ENCODE data around the gene FUS. TPM values are rescaled to one million over a fixed set of nuclear protein-coding genes. Genes with fewer than 3 reads are reported as not detected.

The FUS gene
- total and polyA plus RNA-seq, 2 of the 13 experiments (the other 11 are each of a cell fraction or from before 2014, with no cell fraction given), result 68.1 to 168 TPM

GRCh38 chr16:31179747-31180459 lies at the start of gene FUS (continued):
- TF ChIP-seq SNAPC4 (CRISPR knock-in tag; IDR thresholded peaks at IDR 0.05) (peak; percentile 90), ZFP36L2 (CRISPR knock-in tag; IDR thresholded peaks at IDR 0.05) (peak; percentile 96), ZFP1 (CRISPR knock-in tag; IDR thresholded peaks at IDR 0.05) (peak; percentile 94), ASH2L (IDR thresholded peaks at IDR 0.05; ENCODE audit: insufficient read length, low read depth, low read length) (peak; percentile 95), HOXA5 (CRISPR knock-in tag; IDR thresholded peaks at IDR 0.05) (peak; percentile 97), HDAC1 (CRISPR knock-in tag; IDR thresholded peaks at IDR 0.05) (peak; percentile 32; the same call in 1 of the 2 replicates), ZNF547 (CRISPR knock-in tag; IDR thresholded peaks at IDR 0.05) (peak; percentile 97; the same call in 1 of the 2 replicates), SKIL (CRISPR knock-in tag; IDR thresholded peaks at IDR 0.05; ENCODE audit: borderline replicate concordance) (peak; percentile 80), ZNF205 (CRISPR knock-in tag; IDR thresholded peaks at IDR 0.05) (peak; percentile 85), TEAD2 (CRISPR knock-in tag; IDR thresholded peaks at IDR 0.05) (no peak), SPEN (CRISPR knock-in tag; IDR thresholded peaks at IDR 0.05; ENCODE audit: low read depth) (peak; percentile 15), ZBTB42 (CRISPR knock-in tag; IDR thresholded peaks at IDR 0.05) (peak; percentile 76; the same call in 1 of the 2 replicates), ZFP82 (CRISPR knock-in tag; IDR thresholded peaks at IDR 0.05; ENCODE audit: borderline replicate concordance) (peak; percentile 77; the same call in 1 of the 2 replicates), ZNF652 (CRISPR knock-in tag; IDR thresholded peaks at IDR 0.05; ENCODE audit: borderline replicate concordance, low read depth) (peak; percentile 49), ZNF333 (CRISPR knock-in tag; IDR thresholded peaks at IDR 0.05; ENCODE audit: borderline replicate concordance) (peak; percentile 89), IRX3 (CRISPR knock-in tag; IDR thresholded peaks at IDR 0.05; ENCODE audit: borderline replicate concordance, low read depth) (peak; percentile 98), ZNF44 (CRISPR knock-in tag; IDR thresholded peaks at IDR 0.05) (peak; percentile 97), PREB (CRISPR knock-in tag; IDR thresholded peaks at IDR 0.05) (no peak), NR2F1 (CRISPR knock-in tag; IDR thresholded peaks at IDR 0.05) (no peak), SP5 (CRISPR knock-in tag; IDR thresholded peaks at IDR 0.05; ENCODE audit: borderline replicate concordance, low read depth) (peak; percentile 95), ZBTB26 (CRISPR knock-in tag; IDR thresholded peaks at IDR 0.05; ENCODE audit: borderline replicate concordance) (peak; percentile 45; the same call in 1 of the 2 replicates)

All from HepG2 (cell line).